GM21360 (cell line): Measurements from ENCODE around the gene ZP4.
"Not testable (repeated sequence)": the region's sequence is repeated elsewhere in the genome, so short reads cannot be mapped to it uniquely, and the experiment has no call there.

Experiments
- ATAC-seq: cut with Tn5 transposase; IDR thresholded peaks from one replicate; pipeline ENCODE4 v1.9.1; 2021; ENCODE audit warnings: mild to moderate bottlenecking, moderate library complexity; ENCODE audit not compliant: unreplicated experiment

The ZP4 gene

GRCh38 chr1:237877631-237878030, 13.1 kb downstream of the ZP4 start:
- no peak for ATAC-seq

- ATAC-seq: no peak
Observed at GRCh38 chr1:237875291-237875690, 15.4 kb downstream of the ZP4 start.

GRCh38 chr1:237873487-237874211, 17.1 kb downstream of the ZP4 start:
- no peak for ATAC-seq

- no peak for ATAC-seq
Observed at GRCh38 chr1:237868817-237869600, 21.7 kb downstream of the ZP4 start.

GRCh38 chr1:237867380-237867888, 23.3 kb downstream of the ZP4 start:
- ATAC-seq: no peak

GRCh38 chr1:237864338-237865244, 26.1 kb downstream of the ZP4 start:
- ATAC-seq: peak; percentile 77

GRCh38 chr1:237863234-237863633, 27.5 kb downstream of the ZP4 start:
- ATAC-seq: no peak

- ATAC-seq: no peak
Observed at GRCh38 chr1:237861944-237862343, 28.8 kb downstream of the ZP4 start.

- no peak for ATAC-seq
Observed at GRCh38 chr1:237858992-237859391, 31.7 kb downstream of the ZP4 start.

- no peak for ATAC-seq
Observed at GRCh38 chr1:237857455-237857854, 33.3 kb downstream of the ZP4 start.

GRCh38 chr1:237852342-237852741, 38.4 kb downstream of the ZP4 start:
- no peak for ATAC-seq

GRCh38 chr1:237851210-237851845, 39.4 kb downstream of the ZP4 start:
- ATAC-seq: no peak

- not testable (repeated sequence) for ATAC-seq
Observed at GRCh38 chr1:237843516-237843915, 47.2 kb downstream of the ZP4 start.

- no peak for ATAC-seq
Observed at GRCh38 chr1:237841485-237841884, 49.2 kb downstream of the ZP4 start.

- no peak for ATAC-seq
Observed at GRCh38 chr1:237838904-237839534, 51.7 kb downstream of the ZP4 start.

GRCh38 chr1:237838320-237838719, 52.4 kb downstream of the ZP4 start:
- no peak for ATAC-seq

GRCh38 chr1:237834461-237834860, 56.3 kb downstream of the ZP4 start:
- no peak for ATAC-seq

- no peak for ATAC-seq
Observed at GRCh38 chr1:237834048-237834447, 56.7 kb downstream of the ZP4 start.

GRCh38 chr1:237832858-237833257, 57.9 kb downstream of the ZP4 start:
- no peak for ATAC-seq
